HepG2 (cell line): ENCODE results near the gene SEMA5B. TPM values are rescaled to one million over a fixed set of nuclear protein-coding genes. Genes with fewer than 3 reads are reported as not detected.

Experiments used
- HNRNPLL ChIP-seq: fragments of 200-400 bp; formaldehyde crosslinking; IDR thresholded peaks from 2 replicates; pipeline ENCODE4 v1.6.1; 2017; ENCODE audit warnings: mild to moderate bottlenecking, low read depth, low read length; ENCODE audit not compliant: poor library complexity, severe bottlenecking
- MTA1 ChIP-seq: sonication (generic); formaldehyde crosslinking; IDR thresholded peaks from 2 replicates; pipeline ENCODE4 v1.4.0; 2020; ENCODE audit warnings: missing genetic modification reagents, mild to moderate bottlenecking, borderline replicate concordance
- MTA3 ChIP-seq: sonication (generic); formaldehyde crosslinking; IDR thresholded peaks from 2 replicates; pipeline ENCODE4 v1.4.0; 2020; ENCODE audit warnings: missing genetic modification reagents
- MXD1 ChIP-seq: sonication (generic); formaldehyde crosslinking; IDR thresholded peaks from 2 replicates; pipeline ENCODE4 v1.4.0; 2020; ENCODE audit warnings: mild to moderate bottlenecking, missing genetic modification reagents
- YY1 ChIP-seq: IDR thresholded peaks from 2 replicates; pipeline ENCODE4 v1.6.1; 2011; ENCODE audit warnings: low read length, low read depth, moderate library complexity, mild to moderate bottlenecking; ENCODE audit not compliant: insufficient read depth, insufficient replicate concordance
- ZFX ChIP-seq: sonication (generic); formaldehyde crosslinking; IDR thresholded peaks from 2 replicates; pipeline ENCODE4 v1.4.0; 2020; ENCODE audit warnings: mild to moderate bottlenecking, low read depth, missing genetic modification reagents, moderate library complexity
- ZNF430 ChIP-seq: sonication (generic); formaldehyde crosslinking; IDR thresholded peaks from 2 replicates; pipeline ENCODE4 v1.9.0; 2021; ENCODE audit warnings: mild to moderate bottlenecking, missing genetic modification reagents
- ZNF83 ChIP-seq: sonication (generic); formaldehyde crosslinking; IDR thresholded peaks from 2 replicates; pipeline ENCODE4 v1.4.0; 2020; ENCODE audit warnings: missing genetic modification reagents, mild to moderate bottlenecking, borderline replicate concordance
- polyA plus RNA-seq, 8 experiments: library from polyadenylated mRNA; depleted of rRNA in 3 of 8; stranded (reverse) in 7 of 8; unstranded in 1 of 8; fragments of >200 nt; fragmentation: Illumina TruSeq in 4 of 8; extraction: Trizol in 4 of 8; gene quantifications; 2 replicates each; pipeline versions ENCODE4 v1.2.1 to v1.2.3, GENCODE V29; 2011 to 2016; ENCODE audit warnings: low read depth in 4 of 8, missing spikeins in 1 of 8, mixed read lengths in 1 of 8; ENCODE audit not compliant: insufficient read depth in 1 of 8
- total RNA-seq, 5 experiments: library from RNA; depleted of rRNA; stranded (reverse); fragments of >200 nt; fragmentation: Illumina TruSeq; extraction: Trizol; gene quantifications; 2 replicates each; pipeline ENCODE4 v1.2.3, GENCODE V29; 2016; ENCODE audit warnings: low read depth in 1 of 5
- TF ChIP-seq, protein P1 (sequence below): sonication (generic); formaldehyde crosslinking; IDR thresholded peaks from 2 replicates; pipeline ENCODE4 v1.5.1; 2020; ENCODE audit warnings: missing genetic modification reagents, mild to moderate bottlenecking, borderline replicate concordance
- TF ChIP-seq, protein P2 (sequence below): sonication (generic); formaldehyde crosslinking; IDR thresholded peaks from 2 replicates; pipeline ENCODE4 v1.5.0; 2020; ENCODE audit warnings: mild to moderate bottlenecking, missing genetic modification reagents, borderline replicate concordance
- TF ChIP-seq, protein P3 (sequence below): sonication (generic); formaldehyde crosslinking; IDR thresholded peaks from 2 replicates; pipeline ENCODE4; 2020; ENCODE audit warnings: missing genetic modification reagents, mild to moderate bottlenecking, borderline replicate concordance

SEMA5B gene
- total and polyA plus RNA-seq, 2 of the 13 experiments (the other 11 are each of a cell fraction or from before 2014, with no cell fraction given): not detected

DNA sequence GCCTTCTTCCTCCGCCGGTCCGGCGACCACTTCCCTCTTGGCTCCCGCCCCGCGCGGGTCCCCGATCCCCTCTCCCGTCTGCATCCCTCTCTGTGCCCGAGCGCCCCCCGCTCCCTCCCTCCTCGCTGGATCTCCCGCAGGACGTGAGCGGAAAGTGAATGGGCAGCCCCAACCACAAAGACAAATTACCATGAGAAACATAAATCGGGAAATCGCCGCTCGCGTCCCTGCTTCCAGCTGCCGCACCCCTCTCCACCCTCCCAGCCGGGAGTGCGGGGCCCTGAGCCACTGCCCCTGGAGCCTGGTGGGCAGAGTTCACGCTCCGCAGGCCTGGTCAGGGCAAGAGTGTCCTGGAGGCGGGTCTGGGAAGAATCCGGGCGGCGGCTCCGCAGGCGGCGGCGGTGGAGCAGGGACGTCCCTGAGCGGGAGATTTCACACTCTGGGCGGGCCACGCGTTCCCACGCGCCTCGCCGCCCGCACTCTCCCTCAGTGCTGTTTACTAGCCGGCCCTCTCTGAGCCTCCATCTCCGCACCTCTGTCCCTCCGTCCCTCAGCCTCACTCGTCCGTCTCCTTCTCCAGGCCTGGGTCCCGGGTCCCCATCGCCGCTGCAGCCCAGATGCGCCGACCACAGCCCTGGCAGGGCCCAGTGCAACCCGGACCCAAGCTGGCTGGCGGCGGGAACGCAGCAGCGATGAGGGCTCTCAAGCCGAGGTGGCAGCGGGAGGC is 835 bp downstream of the SEMA5B start (continued):
- TF ChIP-seq, protein P1, sequence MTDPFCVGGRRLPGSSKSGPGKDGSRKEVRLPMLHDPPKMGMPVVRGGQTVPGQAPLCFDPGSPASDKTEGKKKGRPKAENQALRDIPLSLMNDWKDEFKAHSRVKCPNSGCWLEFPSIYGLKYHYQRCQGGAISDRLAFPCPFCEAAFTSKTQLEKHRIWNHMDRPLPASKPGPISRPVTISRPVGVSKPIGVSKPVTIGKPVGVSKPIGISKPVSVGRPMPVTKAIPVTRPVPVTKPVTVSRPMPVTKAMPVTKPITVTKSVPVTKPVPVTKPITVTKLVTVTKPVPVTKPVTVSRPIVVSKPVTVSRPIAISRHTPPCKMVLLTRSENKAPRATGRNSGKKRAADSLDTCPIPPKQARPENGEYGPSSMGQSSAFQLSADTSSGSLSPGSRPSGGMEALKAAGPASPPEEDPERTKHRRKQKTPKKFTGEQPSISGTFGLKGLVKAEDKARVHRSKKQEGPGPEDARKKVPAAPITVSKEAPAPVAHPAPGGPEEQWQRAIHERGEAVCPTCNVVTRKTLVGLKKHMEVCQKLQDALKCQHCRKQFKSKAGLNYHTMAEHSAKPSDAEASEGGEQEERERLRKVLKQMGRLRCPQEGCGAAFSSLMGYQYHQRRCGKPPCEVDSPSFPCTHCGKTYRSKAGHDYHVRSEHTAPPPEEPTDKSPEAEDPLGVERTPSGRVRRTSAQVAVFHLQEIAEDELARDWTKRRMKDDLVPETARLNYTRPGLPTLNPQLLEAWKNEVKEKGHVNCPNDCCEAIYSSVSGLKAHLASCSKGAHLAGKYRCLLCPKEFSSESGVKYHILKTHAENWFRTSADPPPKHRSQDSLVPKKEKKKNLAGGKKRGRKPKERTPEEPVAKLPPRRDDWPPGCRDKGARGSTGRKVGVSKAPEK (CRISPR knock-in tag): 0 out of 2 replicates have a peak, but pooled peaks have one; percentile 60
- TF ChIP-seq, protein P2, sequence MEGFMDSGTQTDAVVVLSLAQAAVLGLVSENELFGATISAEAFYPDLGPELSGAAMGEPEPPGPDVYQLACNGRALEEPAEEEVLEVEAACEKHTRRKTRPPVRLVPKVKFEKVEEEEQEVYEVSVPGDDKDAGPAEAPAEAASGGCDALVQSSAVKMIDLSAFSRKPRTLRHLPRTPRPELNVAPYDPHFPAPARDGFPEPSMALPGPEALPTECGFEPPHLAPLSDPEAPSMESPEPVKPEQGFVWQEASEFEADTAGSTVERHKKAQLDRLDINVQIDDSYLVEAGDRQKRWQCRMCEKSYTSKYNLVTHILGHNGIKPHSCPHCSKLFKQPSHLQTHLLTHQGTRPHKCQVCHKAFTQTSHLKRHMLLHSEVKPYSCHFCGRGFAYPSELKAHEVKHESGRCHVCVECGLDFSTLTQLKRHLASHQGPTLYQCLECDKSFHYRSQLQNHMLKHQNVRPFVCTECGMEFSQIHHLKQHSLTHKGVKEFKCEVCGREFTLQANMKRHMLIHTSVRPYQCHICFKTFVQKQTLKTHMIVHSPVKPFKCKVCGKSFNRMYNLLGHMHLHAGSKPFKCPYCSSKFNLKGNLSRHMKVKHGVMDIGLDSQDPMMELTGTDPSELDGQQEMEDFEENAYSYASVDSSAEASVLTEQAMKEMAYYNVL (CRISPR knock-in tag): 0 out of 2 replicates have a peak, but pooled peaks have one; percentile 45
- TF ChIP-seq, protein P3, sequence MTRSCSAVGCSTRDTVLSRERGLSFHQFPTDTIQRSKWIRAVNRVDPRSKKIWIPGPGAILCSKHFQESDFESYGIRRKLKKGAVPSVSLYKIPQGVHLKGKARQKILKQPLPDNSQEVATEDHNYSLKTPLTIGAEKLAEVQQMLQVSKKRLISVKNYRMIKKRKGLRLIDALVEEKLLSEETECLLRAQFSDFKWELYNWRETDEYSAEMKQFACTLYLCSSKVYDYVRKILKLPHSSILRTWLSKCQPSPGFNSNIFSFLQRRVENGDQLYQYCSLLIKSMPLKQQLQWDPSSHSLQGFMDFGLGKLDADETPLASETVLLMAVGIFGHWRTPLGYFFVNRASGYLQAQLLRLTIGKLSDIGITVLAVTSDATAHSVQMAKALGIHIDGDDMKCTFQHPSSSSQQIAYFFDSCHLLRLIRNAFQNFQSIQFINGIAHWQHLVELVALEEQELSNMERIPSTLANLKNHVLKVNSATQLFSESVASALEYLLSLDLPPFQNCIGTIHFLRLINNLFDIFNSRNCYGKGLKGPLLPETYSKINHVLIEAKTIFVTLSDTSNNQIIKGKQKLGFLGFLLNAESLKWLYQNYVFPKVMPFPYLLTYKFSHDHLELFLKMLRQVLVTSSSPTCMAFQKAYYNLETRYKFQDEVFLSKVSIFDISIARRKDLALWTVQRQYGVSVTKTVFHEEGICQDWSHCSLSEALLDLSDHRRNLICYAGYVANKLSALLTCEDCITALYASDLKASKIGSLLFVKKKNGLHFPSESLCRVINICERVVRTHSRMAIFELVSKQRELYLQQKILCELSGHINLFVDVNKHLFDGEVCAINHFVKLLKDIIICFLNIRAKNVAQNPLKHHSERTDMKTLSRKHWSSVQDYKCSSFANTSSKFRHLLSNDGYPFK (CRISPR knock-in tag): peak; percentile 20; the same call in 1 of the 2 replicates
- TF ChIP-seq ZFX (CRISPR knock-in tag) (peak; percentile 56; the same call in 1 of the 2 replicates), ZNF430 (CRISPR knock-in tag) (0 out of 2 replicates have a peak, but pooled peaks have one; percentile 41), ZNF83 (peak; percentile 33; the same call in 1 of the 2 replicates), MTA1 (CRISPR knock-in tag) (peak; percentile 40; the same call in 1 of the 2 replicates), MTA3 (CRISPR knock-in tag) (no peak), MXD1 (CRISPR knock-in tag) (peak; percentile 72; the same call in 1 of the 2 replicates), YY1 (no peak), HNRNPLL (peak; percentile 70)
